ENCODE measurements around the gene PMEL.

- no peak for TF ChIP-seq REST (IDR thresholded peaks at IDR 0.05; ENCODE audit: insufficient read depth in 1 of 2, low read depth in 2 of 2, low read length in 2 of 2)
- TF ChIP-seq TAF1 (IDR thresholded peaks at IDR 0.05; ENCODE audit: borderline replicate concordance, insufficient read depth, low read length), result no peak
- TF ChIP-seq SIN3A (IDR thresholded peaks at IDR 0.05; ENCODE audit: borderline replicate concordance, insufficient read depth, low read length), result no peak
These were observed 35.0 kb downstream of the PMEL start, which contains the start of gene DGKA for GRCh38 chr12:55930771-55931316.
